Gastroesophageal sphincter (tissue), 4 donors: Measurements from ENCODE around the gene WARS2. TPM values are rescaled to one million over a fixed set of nuclear protein-coding genes. Genes with fewer than 3 reads are reported as not detected.

ENCODE experiments used
- ATAC-seq: fragments of 150-250 bp; one replicate; pipeline ENCODE4 v1.9.1; 2016; ENCODE audit warnings: mild to moderate bottlenecking, moderate library complexity
- H3K27ac ChIP-seq, 4 donors: fragments of 200-600 bp; sonication (generic) in 3 of 4; 1 replicate in 3 of 4; 2 replicates in 1 of 4; pipeline ENCODE4 v1.5.1; 2016 to 2019
- H3K27me3 ChIP-seq: fragments of 200-600 bp; sonication (generic); one replicate; pipeline ENCODE4 v1.5.1; 2019
- H3K36me3 ChIP-seq, 2 donors: fragments of 200-600 bp; sonication (generic); one replicate each; pipeline ENCODE4 v1.5.1; 2019; ENCODE audit warnings: control low read depth in 1 of 2
- H3K4me1 ChIP-seq, 3 donors: fragments of 200-600 bp; sonication (generic); 1 replicate in 2 of 3; 2 replicates in 1 of 3; pipeline ENCODE4 v1.5.1; 2016 to 2019; ENCODE audit warnings: control low read depth in 2 of 3
- H3K4me3 ChIP-seq, 2 donors: fragments of 200-600 bp; sonication (generic); one replicate each; pipeline ENCODE4 v1.5.1; 2019; ENCODE audit warnings: mild to moderate bottlenecking in 1 of 2, moderate library complexity in 1 of 2
- H3K9me3 ChIP-seq, 3 donors: fragments of 200-600 bp; sonication (generic); one replicate each; pipeline ENCODE4 v1.5.1; 2017 to 2019; ENCODE audit warnings: control low read depth in 2 of 3
- CTCF ChIP-seq, 4 experiments: fragments of 200-600 bp in 2 of 4; fragments of 450-650 bp in 2 of 4; sonication (generic) in 1 of 4; IDR thresholded peaks; one replicate each; pipeline ENCODE4 v1.5.1; 2017 to 2019; ENCODE audit warnings: antibody characterized with exemption in 4 of 4, mild to moderate bottlenecking in 2 of 4, moderate library complexity in 2 of 4
- EP300 ChIP-seq: sonication (generic); formaldehyde crosslinking; IDR thresholded peaks from one replicate; pipeline ENCODE4 v1.6.1; 2017; ENCODE audit warnings: antibody characterized with exemption, mild to moderate bottlenecking
- POLR2A ChIP-seq, 2 donors: fragments of 450-650 bp; IDR thresholded peaks; one replicate each; pipeline ENCODE4 v1.6.1; 2017; ENCODE audit warnings: antibody characterized with exemption in 2 of 2, mild to moderate bottlenecking in 2 of 2, moderate library complexity in 1 of 2
- POLR2AphosphoS5 ChIP-seq: sonication (generic); formaldehyde crosslinking; IDR thresholded peaks from one replicate; pipeline ENCODE4 v1.6.1; 2017; ENCODE audit warnings: antibody characterized with exemption
- whole genome bisulfite sequencing, 2 donors: methylation state at CpG; one replicate each; pipeline ENCODE4 v1.1.5; 2018; ENCODE audit warnings: low coverage in 1 of 2; 5-methylcytosine and 5-hydroxymethylcytosine counted together
- total RNA-seq, 4 donors: library from RNA; depleted of rRNA; stranded (reverse); fragments of >200 nt; gene quantifications; one replicate each; pipeline ENCODE4 v1.1.0, GENCODE V29; 2016

The WARS2 gene
- total RNA-seq, 4 donors from 2014 or later = 9.2 to 12.8 (median 11.7) TPM

- no peak for TF ChIP-seq POLR2A (IDR thresholded peaks at IDR 0.05)
- TF ChIP-seq POLR2AphosphoS5 = no peak
- TF ChIP-seq CTCF (IDR thresholded peaks at IDR 0.05) = no peak
- TF ChIP-seq EP300 = no peak
- Histone ChIP-seq H3K4me1 (peaks cover 0 to 66% (median 15%) of the 10 kb centered on the region in 3 donors), H3K4me3 (peak overlapping the region; percentile 20 to 48), H3K27ac (peak overlapping the region in 2 of 4 donors; percentile 39 to 49), H3K36me3 (no peaks in the 10 kb centered on the region), H3K27me3 (peaks cover 100% of the 10 kb centered on the region), H3K9me3 (peaks cover 0 to 30% (median 0%) of the 10 kb centered on the region in 3 donors)
- WGBS, 2 donors = 0 to 1% methylated on average over 16 to 37 of the region's 65 CpGs
- ATAC-seq = peak; percentile 48
These were observed 152.8 kb downstream of the WARS2 start for GRCh38 chr1:118987468-118988185.

- Histone ChIP-seq H3K4me1 (peaks cover 0 to 63% (median 15%) of the 10 kb centered on the region in 3 donors), H3K9me3 (peaks cover 0 to 30% (median 0%) of the 10 kb centered on the region in 3 donors), H3K36me3 (no peaks in the 10 kb centered on the region), H3K27ac (peak overlapping the region in 1 of 4 donors; percentile 49), H3K27me3 (peaks cover 100% of the 10 kb centered on the region), H3K4me3 (peak overlapping the region; percentile 20 to 48)
- ATAC-seq = peak; percentile 26
- 8 to 16% methylated on average over 13 to 17 of the region's 42 CpGs for WGBS, 2 donors
- no peak for TF ChIP-seq POLR2A (IDR thresholded peaks at IDR 0.05)
- no peak for TF ChIP-seq CTCF (IDR thresholded peaks at IDR 0.05)
- TF ChIP-seq POLR2AphosphoS5 = no peak
- no peak for TF ChIP-seq EP300
These were observed 153.6 kb downstream of the WARS2 start for GRCh38 chr1:118986555-118987467.

GRCh38 chr1:118985640-118986554 lies 154.6 kb downstream of the WARS2 start:
- peak overlapping the region in 1 of 2 donors; percentile 48 for H3K4me3 ChIP-seq

More at GRCh38 chr1:118985640-118986554, 154.6 kb downstream of the WARS2 start:
- no peak overlapping the region for H3K27ac ChIP-seq
- peaks cover 0 to 30% (median 0%) of the 10 kb centered on the region in 3 donors for H3K9me3 ChIP-seq
- TF ChIP-seq POLR2A (IDR thresholded peaks at IDR 0.05) = no peak
- TF ChIP-seq EP300 = no peak
- no peak for TF ChIP-seq CTCF (IDR thresholded peaks at IDR 0.05)
- no peak for TF ChIP-seq POLR2AphosphoS5
- H3K4me1 ChIP-seq = peaks cover 0 to 63% (median 15%) of the 10 kb centered on the region in 3 donors
- peaks cover 100% of the 10 kb centered on the region for H3K27me3 ChIP-seq
- H3K36me3 ChIP-seq = no peaks in the 10 kb centered on the region
- WGBS, 2 donors = 12 to 21% methylated on average over 23 to 30 of the region's 34 CpGs
- no peak for ATAC-seq
